ENCODE measurements around the gene RPL36AL.
A peak's percentile ranks its signal among the peaks of the same experiment; 100 is the strongest.
"Not testable (repeated sequence)": the region's sequence is repeated elsewhere in the genome, so short reads cannot be mapped to it uniquely, and the experiment has no call there.

The RPL36AL gene

DNA sequence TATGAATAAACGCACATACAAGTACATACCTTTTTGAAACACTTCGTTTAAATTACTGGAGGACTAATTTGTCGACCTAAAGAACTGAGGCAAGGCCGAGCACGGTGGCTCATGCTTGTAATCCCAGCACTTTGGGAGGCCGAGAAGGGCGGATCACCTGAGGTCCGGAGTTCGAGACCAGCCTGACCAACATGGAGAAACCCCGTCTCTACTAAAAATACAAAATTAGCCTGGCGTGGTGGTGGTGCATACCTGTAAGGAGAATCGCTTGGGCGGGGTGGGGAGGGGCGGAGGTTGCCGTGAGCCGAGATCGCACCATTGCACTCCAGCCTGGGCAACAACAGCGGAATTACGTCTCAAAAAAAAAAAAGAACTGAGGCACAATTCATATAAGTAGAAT lies 1.2 kb downstream of the RPL36AL start:
- not testable (repeated sequence) for DNase-seq (ENCODE audit: low spot score)

DNA sequence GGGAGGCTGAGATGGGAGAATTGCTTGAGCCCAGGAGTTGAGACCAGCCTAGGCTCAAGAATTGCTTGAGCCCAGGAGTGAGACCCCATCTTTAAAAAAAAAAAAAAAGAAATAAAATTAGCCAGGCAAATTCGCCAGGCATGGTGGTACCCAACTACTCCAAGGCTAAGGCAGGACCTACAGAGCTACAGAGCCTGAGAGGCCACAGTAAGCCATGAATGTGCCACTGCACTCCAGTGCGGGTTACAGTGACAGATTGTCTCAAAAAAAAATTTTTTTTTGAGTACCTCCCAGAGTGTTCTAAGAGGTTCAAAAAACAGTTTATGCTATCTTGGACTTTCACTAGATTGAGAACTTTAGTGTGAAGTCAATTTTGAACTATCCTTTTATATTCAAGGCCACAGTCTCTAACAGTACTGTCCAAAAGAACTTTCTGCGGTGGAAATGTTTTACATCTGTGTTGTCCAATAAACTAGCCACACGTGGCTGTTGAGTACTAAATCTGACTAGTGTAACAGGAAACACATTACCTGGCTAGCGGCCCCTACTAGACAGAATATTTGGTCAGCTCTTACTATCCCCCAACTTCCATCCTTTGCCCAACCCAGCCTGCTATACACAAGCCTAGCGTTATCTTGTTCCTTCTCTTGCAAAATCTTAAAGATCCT lies 2.4 kb downstream of the RPL36AL start:
- no peak for DNase-seq (ENCODE audit: low spot score)

DNA sequence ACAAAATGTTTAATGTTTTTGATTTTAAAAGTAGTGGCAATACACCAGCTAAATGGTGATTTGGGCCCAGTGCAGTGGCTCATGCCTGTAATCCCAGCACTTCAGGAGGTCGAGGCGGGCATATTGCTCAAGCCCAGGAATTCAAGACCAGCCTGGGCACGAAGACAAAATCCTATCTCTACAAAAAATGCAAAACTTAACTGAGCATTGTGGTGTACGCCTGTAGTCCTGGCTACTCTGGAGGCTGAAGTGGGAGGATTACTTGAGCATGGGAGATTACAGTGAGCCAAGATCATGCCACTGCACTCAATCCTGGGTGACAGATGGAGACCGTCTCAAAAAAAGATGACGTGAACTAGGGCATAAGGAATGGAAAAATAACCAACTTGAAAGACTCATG lies 4.7 kb downstream of the RPL36AL start:
- DNase-seq (ENCODE audit: low spot score): no peak

DNA sequence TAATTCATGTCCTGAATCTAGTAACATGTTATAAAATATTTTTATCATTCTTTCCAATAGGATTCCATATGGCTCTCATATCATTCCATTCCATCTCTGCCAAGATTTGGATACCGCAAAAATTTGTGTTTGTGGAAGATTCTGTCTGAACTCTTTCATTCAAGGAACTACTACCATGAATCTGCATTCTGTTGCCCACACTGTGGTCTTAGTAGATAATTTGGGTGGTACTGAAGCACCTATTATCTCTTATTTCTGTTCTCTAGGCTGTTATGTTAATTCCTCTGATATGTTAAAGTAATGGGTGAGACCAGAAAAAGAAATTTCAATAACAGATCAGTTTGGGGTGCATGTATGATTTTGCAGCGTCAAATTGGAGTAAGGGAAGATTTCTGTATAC lies 6.2 kb downstream of the RPL36AL start:
- DNase-seq (ENCODE audit: low spot score): no peak

DNA sequence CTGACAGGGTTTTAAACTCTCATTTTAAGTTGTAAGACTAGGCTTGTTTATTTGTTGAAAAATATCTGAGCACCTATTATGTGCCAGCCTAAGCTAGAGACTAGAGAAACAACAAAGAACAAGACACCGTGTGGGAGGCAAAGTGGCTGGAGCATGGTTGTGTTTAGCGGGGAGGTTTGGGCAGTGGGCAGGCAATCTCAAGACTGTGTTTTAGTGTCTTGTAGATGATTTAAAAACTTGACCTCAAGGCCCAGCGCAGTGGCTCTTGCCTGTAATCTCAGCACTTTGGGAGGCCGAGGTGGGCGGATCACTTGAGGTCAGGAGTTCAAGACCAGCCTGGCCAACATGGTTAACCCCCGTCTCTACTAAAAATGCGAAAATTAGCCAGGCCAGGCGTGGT lies 7.8 kb downstream of the RPL36AL start:
- DNase-seq (ENCODE audit: low spot score): no peak

DNA sequence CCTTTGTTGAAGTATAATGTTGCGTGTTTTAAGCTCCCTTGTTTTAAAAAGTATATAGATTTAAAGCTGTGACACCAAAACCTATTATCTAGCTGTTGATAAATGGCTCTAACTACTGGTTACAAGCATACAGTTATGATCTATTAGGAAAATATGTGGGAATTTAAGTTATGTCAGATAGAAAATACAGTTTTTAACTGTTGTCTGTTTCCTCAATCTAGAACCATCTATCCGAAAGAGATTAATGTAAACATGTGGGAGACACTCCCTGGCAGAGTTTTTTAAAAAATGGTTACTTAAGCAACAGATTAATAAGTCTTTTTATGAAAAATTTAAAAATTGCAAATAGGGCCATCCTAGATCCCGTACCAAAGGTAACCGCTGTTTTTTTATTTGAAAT lies 8.2 kb downstream of the RPL36AL start:
- no peak for DNase-seq (ENCODE audit: low spot score)

DNA sequence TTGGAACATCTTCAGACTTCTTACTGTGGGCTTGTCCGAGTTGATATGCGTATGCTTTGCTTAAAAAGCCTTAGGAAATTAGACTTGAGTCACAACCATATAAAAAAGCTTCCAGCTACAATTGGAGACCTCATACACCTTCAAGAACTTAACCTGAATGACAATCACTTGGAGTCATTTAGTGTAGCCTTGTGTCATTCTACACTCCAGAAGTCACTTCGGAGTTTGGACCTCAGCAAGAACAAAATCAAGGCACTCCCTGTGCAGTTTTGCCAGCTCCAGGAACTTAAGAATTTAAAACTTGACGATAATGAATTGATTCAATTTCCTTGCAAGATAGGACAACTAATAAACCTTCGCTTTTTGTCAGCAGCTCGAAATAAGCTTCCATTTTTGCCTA lies 12.8 kb downstream of the RPL36AL start:
- DNase-seq (ENCODE audit: low spot score): no peak

DNA sequence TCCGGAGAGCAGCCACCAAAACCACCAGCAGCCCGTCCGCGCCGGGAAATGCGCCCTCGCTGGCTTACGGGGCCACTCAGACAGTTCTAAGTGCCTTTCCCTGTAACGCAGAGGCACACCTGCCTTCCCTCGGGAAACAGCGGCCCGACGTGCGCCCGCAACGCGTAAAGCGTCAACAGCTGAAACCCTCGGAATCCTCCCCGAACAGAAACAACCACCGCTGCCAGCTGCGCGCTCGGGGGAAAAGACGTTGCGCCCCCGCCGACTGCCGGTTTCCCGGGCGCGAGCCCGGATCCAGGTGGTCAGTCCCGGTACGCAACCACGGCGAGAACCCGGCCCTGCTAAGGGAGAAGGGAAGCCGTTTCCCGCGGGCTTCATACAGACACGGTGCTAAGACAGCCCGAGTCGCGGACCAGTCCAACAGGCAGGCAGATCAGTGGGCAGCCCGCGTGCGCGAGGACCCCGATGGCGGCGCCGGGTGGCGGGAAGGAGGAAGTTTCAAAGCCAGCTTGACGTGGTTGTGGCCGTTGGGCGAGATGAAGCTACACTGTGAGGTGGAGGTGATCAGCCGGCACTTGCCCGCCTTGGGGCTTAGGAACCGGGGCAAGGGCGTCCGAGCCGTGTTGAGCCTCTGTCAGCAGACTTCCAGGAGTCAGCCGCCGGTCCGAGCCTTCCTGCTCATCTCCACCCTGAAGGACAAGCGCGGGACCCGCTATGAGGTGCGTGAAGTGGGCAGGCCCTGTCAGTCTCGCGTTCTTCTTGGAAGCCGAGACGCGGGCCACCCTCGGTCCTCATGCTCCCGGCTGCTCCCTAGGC lies 21.7 kb downstream of the RPL36AL start, which contains the start of gene LRR1:
Gene LRR1 (plus strand): TSS at position 456 of the 816 bp plus-strand sequence. CDS start 81 bp downstream, at position 537.
- peak; percentile 87 for DNase-seq (ENCODE audit: low spot score)

DNA sequence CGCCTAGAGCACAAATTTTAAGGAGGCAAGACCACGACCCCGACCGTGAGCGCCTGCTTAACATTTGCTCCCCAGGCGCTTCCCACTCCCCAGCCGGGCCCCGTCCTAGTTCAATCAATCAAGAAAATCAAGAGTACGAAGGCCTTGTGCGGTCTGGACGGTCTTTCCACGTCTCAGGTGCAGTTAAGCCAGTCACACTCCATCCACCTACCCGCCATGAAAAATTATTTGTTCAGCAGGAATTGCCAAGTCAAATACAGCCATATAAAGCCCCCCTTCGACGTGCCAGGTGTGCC lies 22.3 kb downstream of the RPL36AL start:
- DNase-seq (ENCODE audit: low spot score): no peak

DNA sequence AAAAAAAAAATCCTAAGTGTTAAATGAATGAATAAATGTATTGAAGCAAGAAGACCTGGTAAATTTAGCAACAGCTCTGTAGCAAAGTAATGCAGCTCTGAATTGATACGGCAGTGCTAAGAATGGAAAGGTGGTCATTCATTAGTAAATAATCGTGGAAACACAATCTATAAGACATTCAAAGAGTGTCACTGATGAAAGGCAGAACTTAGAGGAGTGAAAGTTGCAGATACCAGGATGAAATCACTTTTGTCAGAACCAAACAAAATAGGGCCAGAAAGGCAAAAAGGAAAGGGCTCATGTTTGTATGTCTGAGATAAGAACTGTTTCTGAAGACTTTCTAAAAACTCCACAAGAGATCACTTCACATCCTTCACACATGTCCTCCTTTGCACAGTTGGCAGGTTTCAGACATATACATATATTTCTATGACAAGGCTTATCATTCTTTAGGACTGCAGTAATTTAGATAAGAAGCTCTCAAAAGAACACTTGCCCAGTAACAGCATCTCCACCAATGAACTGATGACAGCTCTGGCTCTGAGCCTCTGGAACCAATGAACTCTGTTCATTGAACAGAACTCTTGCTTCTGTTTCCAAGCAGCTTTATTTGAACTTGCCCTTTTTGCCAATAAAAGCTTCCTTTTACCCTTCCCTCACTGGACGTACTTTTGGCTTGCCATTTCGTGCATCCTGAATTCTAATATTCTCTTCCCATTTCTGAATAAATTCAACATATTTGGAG lies 25.9 kb downstream of the RPL36AL start:
- no peak for DNase-seq (ENCODE audit: low spot score)

DNA sequence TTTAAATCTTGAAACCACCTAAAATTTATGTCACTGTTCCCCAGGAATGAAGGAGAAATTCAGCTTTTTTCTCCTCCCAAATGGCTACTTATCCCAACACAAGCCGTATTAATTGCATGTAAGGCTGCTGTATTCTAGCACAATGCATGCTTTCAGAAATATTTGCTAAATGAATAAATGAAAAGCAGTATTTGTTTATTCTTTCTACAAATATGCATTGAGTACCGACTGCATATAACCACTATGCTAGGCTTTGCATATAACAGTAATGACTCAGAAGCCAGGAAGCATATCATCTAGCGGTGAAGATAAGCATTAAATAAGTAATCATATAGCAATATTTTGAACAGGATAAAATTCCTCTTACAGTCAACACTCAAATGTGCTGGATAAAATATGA lies 27.4 kb downstream of the RPL36AL start:
- DNase-seq (ENCODE audit: low spot score): no peak

DNA sequence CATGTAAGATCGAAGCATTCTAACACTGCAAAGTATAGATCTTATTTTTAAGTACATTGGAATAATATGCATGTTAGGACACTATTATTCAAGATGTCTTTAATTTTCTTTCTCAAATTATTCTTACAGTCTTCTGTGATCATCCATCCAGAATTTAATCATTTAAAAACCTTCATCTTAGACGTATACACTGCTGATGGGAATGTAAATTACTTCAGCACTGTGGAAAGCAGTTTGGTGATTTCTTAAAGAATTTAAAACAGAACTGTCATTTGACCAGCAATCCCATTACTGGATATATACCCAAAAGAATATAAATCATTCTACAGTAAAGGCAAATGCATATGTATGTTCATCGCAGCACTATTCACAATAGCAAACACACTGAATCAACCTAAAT lies 31.0 kb downstream of the RPL36AL start:
- DNase-seq (ENCODE audit: low spot score): no peak

DNA sequence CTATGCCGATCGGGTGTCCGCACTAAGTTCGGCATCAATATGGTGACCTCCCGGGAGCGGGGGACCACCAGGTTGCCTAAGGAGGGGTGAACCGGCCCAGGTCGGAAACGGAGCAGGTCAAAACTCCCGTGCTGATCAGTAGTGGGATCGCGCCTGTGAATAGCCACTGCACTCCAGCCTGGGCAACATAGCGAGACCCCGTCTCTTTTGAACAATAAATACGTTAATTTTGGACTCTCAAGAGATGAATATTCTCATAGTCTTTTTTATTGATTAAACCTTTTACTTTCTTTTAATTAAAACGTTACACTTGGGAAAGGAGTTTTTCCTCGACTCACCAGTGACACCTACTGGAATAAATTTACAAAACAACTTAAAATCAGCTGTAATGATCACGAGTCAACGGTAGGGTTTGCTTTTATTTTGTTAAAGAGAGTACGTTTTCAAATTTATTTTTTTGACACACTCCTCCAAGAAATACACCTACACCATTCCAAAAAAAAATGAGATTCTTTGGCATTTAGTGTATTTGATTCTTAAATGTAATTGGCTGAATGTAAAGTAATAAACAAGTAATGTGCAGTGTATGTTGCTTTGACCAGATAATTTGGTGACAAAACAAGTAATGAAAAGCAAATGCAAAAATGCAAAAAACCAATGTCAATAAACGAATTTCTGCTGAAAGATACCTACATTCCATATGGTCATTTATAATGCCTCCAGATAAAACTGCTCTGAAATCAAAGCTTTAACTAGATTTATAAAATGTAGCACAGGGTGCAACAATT lies 33.6 kb downstream of the RPL36AL start:
- DNase-seq (ENCODE audit: low spot score): peak; percentile 84

DNA sequence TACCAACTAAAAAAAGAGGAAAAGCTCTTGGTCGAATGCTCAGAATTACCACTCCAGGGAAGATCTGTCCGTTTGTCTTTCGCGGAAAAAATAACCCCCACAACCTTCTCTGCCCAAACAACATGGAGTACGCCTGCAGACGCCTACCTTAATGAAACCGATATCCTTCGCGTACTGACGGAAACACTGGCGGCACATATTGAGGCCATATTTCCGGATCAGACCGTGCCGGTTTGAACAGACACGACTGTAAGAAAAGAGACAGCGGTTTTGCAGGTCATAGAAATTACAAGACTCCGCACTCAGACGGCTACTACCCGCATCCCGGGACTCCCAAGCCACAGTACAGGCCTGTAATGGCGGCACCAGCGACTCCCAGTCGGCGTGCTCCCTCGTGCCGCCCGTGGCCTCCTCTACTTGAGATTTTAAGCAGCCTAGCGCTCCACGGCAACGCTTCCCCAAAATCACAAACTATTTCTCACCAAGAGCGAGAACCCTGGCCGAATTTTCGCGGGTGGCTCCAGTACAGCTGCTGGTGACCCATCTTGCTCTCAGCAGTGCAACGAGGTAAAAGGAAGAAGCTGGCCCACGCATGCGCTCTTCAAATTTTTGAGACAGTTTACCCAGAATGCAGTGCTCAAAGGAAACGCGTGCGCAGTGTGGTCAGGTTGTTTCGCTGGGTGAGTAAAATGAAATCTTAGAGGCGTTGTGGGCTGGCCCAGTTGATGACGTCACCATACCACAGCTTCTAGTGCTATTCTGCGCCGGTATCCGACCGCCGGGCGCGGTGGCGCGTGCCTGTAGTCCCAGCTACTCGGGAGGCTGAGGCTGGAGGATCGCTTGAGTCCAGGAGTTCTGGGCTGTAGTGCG lies 34.4 kb downstream of the RPL36AL start, which contains the start of gene RPS29:
Gene RPS29 (minus strand): TSS at position 578 of the 870 bp plus-strand sequence. CDS start 34 bp downstream, at position 544.
- peak; percentile 99 for DNase-seq (ENCODE audit: low spot score)

DNA sequence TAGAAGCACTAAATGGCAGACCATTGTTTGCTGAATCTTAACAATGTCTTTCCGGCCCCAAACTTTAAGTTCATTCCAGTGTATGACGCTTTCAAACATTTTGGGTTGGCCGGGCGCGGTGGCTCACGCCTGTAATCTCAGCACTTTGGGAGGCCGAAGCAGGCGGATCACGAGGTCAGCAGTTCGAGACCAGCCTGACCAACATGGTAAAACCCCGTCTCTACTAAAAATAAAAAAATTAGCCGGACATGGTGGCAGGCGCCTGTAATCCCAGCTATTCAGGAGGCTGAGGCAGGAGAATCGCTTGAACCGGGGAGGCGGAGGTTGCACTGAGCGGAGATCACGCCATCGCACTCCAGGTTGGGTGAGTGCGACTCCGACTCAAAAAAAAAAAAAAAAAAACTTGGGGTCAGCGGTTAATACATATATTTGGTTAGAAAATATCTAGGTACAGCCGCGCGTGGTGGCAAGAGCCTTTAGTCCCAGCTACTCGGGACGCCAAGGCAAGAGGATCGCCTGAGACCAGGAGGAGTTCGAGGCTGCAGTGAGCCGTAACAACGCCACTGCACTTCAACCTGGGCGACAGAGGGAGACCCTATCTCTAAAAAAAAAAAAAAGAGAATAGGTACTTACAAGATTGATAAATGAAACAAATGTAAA lies 35.3 kb downstream of the RPL36AL start:
- DNase-seq (ENCODE audit: low spot score): not testable (repeated sequence)

DNA sequence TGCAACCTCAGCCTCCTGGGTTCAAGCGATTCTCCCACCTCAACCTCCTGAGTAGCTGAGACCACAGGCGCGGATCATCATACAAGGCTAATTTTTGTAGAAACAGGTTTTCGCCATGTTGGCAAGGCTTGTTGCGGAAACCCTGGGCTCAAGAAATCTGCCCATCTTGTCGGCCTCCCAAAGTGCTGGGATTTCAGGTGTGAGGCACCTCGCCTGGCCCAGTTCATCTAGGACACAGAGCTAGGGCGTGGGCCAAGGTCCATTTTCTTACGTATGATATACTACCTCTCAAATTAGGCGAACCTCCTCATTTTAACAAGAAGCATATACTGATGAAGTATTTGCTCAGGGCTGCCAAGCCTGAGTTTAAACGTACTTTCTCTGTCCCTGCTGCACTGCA lies 36.4 kb downstream of the RPL36AL start:
- DNase-seq (ENCODE audit: low spot score): no peak

DNA sequence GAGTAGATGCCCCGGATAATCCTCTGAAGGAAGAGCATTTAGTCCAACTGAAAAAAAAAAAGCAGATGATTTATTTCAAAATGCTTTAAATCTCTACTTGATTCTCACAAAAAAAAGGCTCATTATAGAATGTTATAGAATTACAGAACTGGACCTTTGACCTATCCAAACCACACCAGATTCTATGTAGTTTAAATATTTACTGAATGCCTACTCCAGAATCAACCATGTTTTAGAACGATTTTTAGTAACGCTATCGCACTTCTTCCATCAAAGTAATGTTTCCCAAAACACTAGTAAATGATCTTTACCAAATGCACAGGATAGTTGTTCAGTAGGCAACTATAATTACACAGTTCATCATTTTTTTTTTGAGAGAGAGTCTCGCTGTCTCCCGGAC lies 36.8 kb downstream of the RPL36AL start:
- DNase-seq (ENCODE audit: low spot score): no peak

DNA sequence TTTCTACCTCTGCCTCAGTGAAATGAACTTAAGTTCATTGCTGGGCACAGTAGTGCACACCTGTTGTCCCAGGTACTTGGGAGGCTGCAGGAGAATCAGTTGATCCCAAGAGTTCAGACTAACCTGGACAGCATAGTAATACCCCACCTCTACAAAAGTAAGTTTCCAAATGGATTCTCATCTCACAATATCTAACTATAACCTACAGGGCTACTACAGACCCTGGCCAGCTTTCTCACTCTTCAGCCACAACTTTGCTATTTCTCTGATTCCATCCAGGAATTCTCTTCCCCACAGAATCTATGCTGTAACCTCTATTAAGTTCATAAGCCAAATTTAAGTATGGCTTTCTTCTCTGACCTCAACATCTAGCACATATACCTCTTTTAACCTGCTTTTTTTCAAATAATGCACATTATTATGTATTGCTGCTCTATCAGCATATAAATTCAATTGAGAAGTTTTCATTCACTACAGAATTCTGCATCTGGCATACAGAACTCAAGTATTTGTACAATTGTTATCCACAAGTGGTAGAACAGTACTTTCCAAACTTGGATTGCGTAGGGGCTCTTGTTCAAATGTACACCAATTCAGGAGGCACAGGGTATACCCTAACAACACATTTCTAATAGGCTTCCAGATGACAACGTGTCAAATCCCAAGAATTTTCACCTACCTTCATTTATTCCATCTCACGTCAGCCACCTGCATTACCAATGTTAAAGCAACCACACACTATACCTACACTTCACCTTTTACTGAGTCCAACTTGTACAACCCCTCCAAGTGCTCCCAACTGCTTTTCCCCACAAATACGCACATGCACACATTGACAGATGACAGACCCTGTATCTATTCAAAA lies 38.1 kb downstream of the RPL36AL start:
- no peak for DNase-seq (ENCODE audit: low spot score)

Measured in CD4-positive, alpha-beta T cell treated with Interleukin-2 at 100 ng/mL for 4 hours (primary cell).